Measurements from ENCODE around the gene CCNI.

- TF ChIP-seq, protein P1, sequence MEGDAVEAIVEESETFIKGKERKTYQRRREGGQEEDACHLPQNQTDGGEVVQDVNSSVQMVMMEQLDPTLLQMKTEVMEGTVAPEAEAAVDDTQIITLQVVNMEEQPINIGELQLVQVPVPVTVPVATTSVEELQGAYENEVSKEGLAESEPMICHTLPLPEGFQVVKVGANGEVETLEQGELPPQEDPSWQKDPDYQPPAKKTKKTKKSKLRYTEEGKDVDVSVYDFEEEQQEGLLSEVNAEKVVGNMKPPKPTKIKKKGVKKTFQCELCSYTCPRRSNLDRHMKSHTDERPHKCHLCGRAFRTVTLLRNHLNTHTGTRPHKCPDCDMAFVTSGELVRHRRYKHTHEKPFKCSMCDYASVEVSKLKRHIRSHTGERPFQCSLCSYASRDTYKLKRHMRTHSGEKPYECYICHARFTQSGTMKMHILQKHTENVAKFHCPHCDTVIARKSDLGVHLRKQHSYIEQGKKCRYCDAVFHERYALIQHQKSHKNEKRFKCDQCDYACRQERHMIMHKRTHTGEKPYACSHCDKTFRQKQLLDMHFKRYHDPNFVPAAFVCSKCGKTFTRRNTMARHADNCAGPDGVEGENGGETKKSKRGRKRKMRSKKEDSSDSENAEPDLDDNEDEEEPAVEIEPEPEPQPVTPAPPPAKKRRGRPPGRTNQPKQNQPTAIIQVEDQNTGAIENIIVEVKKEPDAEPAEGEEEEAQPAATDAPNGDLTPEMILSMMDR (IDR thresholded peaks at IDR 0.05) = no peak
- TF ChIP-seq POLR2A (IDR thresholded peaks at IDR 0.05) = no peak
- no peak for TF ChIP-seq POLR2AphosphoS5 (IDR thresholded peaks at IDR 0.05)
Observed at GRCh38 chr4:77113069-77113468, 37.3 kb upstream of the CCNI start.
